ENCODE measurements around the gene CHST14. TPM values are rescaled to one million over a fixed set of nuclear protein-coding genes. Genes with fewer than 3 reads are reported as not detected.

CHST14 gene
- total RNA-seq, 1 donor from 2014 or later, result 3.9 TPM

Other genes starting within 250 kb of the CHST14 start
- gene PAK6, start 231.9 kb upstream of the CHST14 start, total RNA-seq (ENCODE audit: unreplicated experiment), result not detected
- not detected for gene ANKRD63, start 187.9 kb upstream of the CHST14 start, total RNA-seq (ENCODE audit: unreplicated experiment)
- gene PLCB2, start 163.0 kb upstream of the CHST14 start, total RNA-seq (ENCODE audit: unreplicated experiment), result 2.6 TPM
- gene INAFM2, start 147.3 kb upstream of the CHST14 start, total RNA-seq (ENCODE audit: unreplicated experiment), result 15.9 TPM
- gene CCDC9B, start 130.0 kb upstream of the CHST14 start, total RNA-seq (ENCODE audit: unreplicated experiment), result 0.49 TPM
- gene PHGR1, start 120.0 kb upstream of the CHST14 start, total RNA-seq (ENCODE audit: unreplicated experiment), result not detected
- 44.3 TPM for gene DISP2, start 112.8 kb upstream of the CHST14 start, total RNA-seq (ENCODE audit: unreplicated experiment)
- gene KNSTRN, start 88.3 kb upstream of the CHST14 start, total RNA-seq (ENCODE audit: unreplicated experiment), result 62.9 TPM
- 44.3 TPM for gene IVD, start 65.2 kb upstream of the CHST14 start, total RNA-seq (ENCODE audit: unreplicated experiment)
- 29.9 TPM for gene BAHD1, start 30.0 kb upstream of the CHST14 start, total RNA-seq (ENCODE audit: unreplicated experiment)
- 21.4 TPM for gene CCDC32, start 94.1 kb downstream of the CHST14 start, total RNA-seq (ENCODE audit: unreplicated experiment)
- 10.6 TPM for gene RPUSD2, start 98.3 kb downstream of the CHST14 start, total RNA-seq (ENCODE audit: unreplicated experiment)
- gene KNL1, start 123.3 kb downstream of the CHST14 start, total RNA-seq (ENCODE audit: unreplicated experiment), result 4.0 TPM
- 5.0 TPM for gene RAD51, start 224.2 kb downstream of the CHST14 start, total RNA-seq (ENCODE audit: unreplicated experiment)